Mesangial cell (primary cell): ENCODE results near the gene BCKDK. TPM values are rescaled to one million over a fixed set of nuclear protein-coding genes. Genes with fewer than 3 reads are reported as not detected.

Experiments used
- total RNA-seq: library from RNA; depleted of rRNA; stranded (reverse); fragments of >200 nt; gene quantifications from 2 replicates; pipeline ENCODE4 v1.2.3, GENCODE V29; 2015

BCKDK gene
- 88.5 and 103 TPM in 2 replicates for total RNA-seq

GRCh38 chr16:31108035-31108793 is at the start of gene BCKDK:
Gene BCKDK, plus strand, starts transcription at chr16:31108386. Its CDS starts 838 bp downstream, at chr16:31109224.

DNA sequence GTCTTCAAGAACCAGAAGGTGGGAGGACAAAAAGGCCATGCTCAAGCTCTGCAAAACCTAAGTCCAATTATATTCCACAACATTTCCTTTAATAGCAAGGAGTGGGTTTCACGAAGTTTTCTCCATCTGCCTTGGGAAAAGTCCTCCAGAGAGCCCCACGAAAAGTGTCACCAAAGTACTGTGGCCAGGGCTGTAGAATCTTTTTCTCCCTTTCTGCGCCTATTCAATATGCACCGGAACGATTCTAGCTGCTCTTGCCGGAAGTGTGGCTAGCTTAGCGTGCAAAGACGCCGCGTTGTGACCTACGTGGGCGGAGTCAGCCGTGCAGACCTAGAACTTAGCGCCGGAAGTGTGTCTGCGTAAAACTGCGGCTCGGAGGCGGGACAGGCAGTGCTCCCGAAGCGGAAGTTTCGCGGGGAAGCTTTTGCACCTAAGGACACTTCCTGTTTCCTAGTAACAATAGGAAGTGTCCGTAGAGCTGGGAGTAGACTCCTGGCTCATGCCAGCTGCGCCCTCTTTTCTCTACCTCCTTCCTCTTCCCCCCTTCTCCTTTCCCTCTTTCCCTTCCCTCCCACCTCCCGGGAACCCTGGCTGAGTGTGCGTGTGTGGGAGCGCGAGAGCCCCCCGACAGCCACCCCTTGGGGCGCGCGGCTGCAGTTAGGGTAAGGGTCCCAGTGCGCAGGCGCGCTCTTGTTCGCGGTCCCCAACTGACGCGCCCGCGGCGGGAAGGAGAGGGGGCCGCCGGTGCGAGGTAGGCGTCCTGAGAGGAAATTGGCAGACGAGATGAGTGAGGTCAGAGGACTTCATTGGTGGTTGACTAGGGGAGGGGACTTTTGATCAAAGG is 34.0 kb upstream of the BCKDK start, which contains the start of the genes ZNF646 and ZNF668:
ZNF646 (plus strand) TSS at position 453 of the 844 bp plus-strand sequence. CDS start 1,903 bp downstream, outside the sequence.
ZNF668 (minus strand) TSS at position 271 of the 844 bp plus-strand sequence. CDS start 9,781 bp downstream, outside the sequence.

DNA sequence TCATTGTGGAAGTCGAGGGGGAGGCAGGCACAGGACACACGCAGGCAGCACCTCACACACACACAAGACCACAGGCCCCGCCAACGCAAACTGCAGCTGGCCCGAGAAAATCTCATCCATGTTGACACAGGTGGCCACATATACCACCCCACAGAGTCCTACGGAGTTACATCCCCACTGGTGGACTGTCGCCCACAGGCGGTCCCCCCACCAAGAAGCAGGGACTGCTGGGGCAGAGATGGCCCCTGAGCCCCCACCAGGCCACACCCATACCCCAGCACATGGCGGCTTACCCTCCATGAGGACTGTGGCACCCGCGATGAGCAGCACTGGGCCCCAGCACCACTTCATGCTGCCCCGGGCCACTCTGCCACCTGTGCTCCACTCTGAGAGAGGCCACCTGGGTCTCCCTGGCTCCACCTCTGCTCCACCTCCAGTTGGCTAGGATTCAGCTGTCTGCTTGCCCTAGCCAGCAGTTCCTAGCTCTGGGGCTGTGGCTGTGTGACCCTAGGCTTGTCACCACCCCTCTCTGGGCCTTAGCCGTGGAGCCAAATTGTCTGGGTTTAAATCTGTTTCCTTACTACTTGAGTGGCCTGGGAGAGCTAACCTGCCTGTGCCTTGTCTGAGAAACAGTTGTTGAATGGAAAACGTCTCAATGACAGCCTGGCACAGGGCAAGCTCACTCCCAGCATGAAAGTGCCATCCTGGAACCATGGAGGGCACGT is 19.6 kb upstream of the BCKDK start, which contains the start of gene PRSS53:
PRSS53 (minus strand) TSS at position 485 of the 725 bp plus-strand sequence; CDS start at position 351, 134 bp downstream.

DNA sequence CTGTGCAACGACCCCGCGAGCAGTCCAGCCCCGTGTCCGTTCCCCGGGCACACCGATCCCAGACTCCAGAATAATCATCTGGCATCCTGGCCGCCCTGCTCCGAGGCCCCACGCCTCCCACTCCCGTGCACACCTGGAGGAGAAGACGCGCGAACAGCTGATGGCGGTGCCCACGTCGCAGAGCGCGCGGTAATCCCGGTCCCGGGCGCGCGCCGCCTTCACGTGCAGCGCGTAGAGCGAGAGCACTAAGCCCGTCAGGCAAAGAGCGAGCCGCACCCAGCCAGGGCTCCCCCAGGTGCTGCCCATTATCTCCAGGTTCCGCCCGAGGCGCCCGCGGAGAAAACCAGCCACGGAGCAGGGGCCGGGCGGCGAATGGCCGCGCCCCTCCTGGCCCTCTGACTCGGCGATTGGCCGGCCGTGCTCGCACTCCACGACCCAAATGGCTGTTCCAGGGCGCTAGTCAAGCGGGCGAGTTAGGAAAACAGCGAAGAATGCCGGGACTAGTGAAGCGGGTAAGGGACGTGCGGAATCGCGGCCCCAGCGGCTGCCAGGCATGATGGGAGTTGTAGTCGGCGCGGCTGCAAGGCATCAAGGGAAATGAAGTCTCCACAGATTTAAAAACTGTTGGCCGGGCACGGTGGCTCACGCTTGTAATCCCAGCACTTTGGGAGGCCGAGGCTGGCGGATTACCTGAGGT is 13.6 kb upstream of the BCKDK start, which contains the start of gene VKORC1:
VKORC1 (minus strand) TSS at position 374 of the 697 bp plus-strand sequence; CDS start at position 306, 68 bp downstream.

GRCh38 chr16:31117384-31118222 is 9.4 kb downstream of the BCKDK start, which contains the start of gene KAT8:
Gene KAT8, plus strand, starts transcription at chr16:31117664. Its CDS starts 18 bp downstream, at chr16:31117682.

GRCh38 chr16:31135535-31136286 is 27.5 kb downstream of the BCKDK start, which contains the start of gene PRSS8:
Gene PRSS8, minus strand, starts transcription at chr16:31135727. Its CDS starts 229 bp downstream, at chr16:31135498.

DNA sequence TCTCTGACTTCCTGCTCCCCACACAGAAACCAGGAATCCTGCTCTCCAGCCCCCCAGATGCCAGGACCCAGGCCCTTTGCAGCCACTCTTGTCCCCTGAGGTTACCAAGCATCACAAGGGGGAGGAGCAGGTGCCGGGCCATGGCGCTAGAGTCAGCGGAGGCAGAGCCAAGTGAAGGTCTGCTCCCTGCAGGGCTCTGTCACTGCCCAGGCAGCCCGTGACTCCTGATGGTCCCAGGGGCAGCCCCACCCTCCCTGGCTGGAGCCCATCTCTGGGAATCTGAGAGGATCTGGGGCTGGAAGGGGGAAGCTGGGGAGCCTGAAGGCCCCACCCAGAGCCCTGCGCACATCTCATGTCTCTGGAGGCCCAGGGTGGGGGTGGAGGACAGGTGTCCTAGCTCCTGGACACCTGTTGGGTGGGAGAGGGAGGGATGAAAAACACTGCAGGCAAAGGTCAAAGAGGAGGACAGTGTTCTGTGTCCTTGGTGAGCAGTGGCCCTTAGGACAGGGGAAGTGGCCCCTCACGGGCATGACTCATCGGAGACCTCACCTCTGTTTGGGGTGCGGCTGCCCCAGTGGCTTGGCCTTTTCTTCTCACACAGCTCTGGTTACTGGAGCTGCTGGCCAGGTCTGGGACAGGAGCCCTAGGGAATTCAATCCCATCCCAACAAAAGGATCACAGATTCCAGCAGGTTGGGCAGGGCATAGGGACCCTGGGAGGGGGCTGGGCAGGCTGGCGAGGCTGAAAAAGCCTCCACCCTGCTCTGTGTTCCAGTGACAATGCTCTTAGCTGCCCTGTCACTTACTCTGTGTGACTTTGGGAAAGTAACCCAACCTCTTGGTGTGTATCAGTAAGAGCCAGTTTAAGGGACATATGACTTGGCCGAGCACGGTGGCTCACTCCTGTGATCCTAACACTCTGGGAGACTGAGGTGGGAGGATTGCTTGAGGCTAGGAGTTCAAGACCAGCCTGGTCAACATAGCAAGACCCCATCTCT is 42.0 kb downstream of the BCKDK start, which contains the start of gene PRSS36:
PRSS36 (minus strand) TSS at position 173 of the 997 bp plus-strand sequence; CDS start at position 142, 31 bp downstream.

Other genes with a start within 250 kb of the BCKDK start
- 60.0 and 62.7 TPM in 2 replicates for gene BCL7C, start 214.3 kb upstream of the BCKDK start, total RNA-seq
- 2.8 and 6.8 TPM in 2 replicates for gene CTF1, start 211.8 kb upstream of the BCKDK start, total RNA-seq
- gene FBXL19, start 184.8 kb upstream of the BCKDK start, total RNA-seq, result 31.8 and 37.6 TPM in 2 replicates
- gene ORAI3, start 159.3 kb upstream of the BCKDK start, total RNA-seq, result 24.4 and 95.3 TPM in 2 replicates
- gene SETD1A, start 150.6 kb upstream of the BCKDK start, total RNA-seq, result 6.5 and 8.0 TPM in 2 replicates
- gene HSD3B7, start 123.2 kb upstream of the BCKDK start, total RNA-seq, result 11.2 and 64.7 TPM in 2 replicates
- 0.63 and 0.65 TPM in 2 replicates for gene STX1B, start 97.7 kb upstream of the BCKDK start, total RNA-seq
- 20.9 and 23.1 TPM in 2 replicates for gene STX4, start 74.8 kb upstream of the BCKDK start, total RNA-seq
- gene ZNF668, start 34.1 kb upstream of the BCKDK start, total RNA-seq, result 13.4 and 14.2 TPM in 2 replicates
- 12.7 and 22.7 TPM in 2 replicates for gene ZNF646, start 34.0 kb upstream of the BCKDK start, total RNA-seq
- 0.81 and 1.6 TPM in 2 replicates for gene PRSS53, start 19.4 kb upstream of the BCKDK start, total RNA-seq
- gene VKORC1, start 13.6 kb upstream of the BCKDK start, total RNA-seq, result 217 and 229 TPM in 2 replicates
- gene KAT8, start 9.3 kb downstream of the BCKDK start, total RNA-seq, result 31.8 and 47.4 TPM in 2 replicates
- gene PRSS8, start 27.3 kb downstream of the BCKDK start, total RNA-seq, result 2.6 and 13.1 TPM in 2 replicates
- 1.1 and 7.9 TPM in 2 replicates for gene PRSS36, start 41.7 kb downstream of the BCKDK start, total RNA-seq
- gene FUS, start 71.8 kb downstream of the BCKDK start, total RNA-seq, result 43.7 and 78.9 TPM in 2 replicates
- gene PYCARD, start 94.4 kb downstream of the BCKDK start, total RNA-seq, result 37.3 and 88.6 TPM in 2 replicates
- not detected in 2 replicates for gene TRIM72, start 105.7 kb downstream of the BCKDK start, total RNA-seq
- gene PYDC1, start 108.7 kb downstream of the BCKDK start, total RNA-seq, result not detected in 2 replicates
- 2.1 TPM in 1 of 2 replicates, not detected in the other for gene ITGAM, start 151.6 kb downstream of the BCKDK start, total RNA-seq
- gene ITGAX, start 246.8 kb downstream of the BCKDK start, total RNA-seq, result under 0.01 TPM in 2 replicates